ENCODE measurements around the gene KLHL6.

GRCh38 chr3:183502237-183503181, 53.0 kb downstream of the KLHL6 start:
- TF ChIP-seq CTCF (IDR thresholded peaks at IDR 0.05) (no peak), POLR2A (IDR thresholded peaks at IDR 0.05) (no peak)
